Measurements from ENCODE around the gene STOX2. TPM values are rescaled to one million over a fixed set of nuclear protein-coding genes. Genes with fewer than 3 reads are reported as not detected.

Gene STOX2
- total RNA-seq, 1 donor from 2014 or later = 9.4 TPM

- no peak for DNase-seq (ENCODE audit: low spot score)
- intact Hi-C loops (cut with DNase I) = no loop called here
Measured at GRCh38 chr4:183887351-183887750, 17.8 kb upstream of the STOX2 start.

GRCh38 chr4:183888564-183888963, 16.5 kb upstream of the STOX2 start:
- intact Hi-C loops (cut with DNase I) = no loop called here
- DNase-seq (ENCODE audit: low spot score) = no peak

DNA sequence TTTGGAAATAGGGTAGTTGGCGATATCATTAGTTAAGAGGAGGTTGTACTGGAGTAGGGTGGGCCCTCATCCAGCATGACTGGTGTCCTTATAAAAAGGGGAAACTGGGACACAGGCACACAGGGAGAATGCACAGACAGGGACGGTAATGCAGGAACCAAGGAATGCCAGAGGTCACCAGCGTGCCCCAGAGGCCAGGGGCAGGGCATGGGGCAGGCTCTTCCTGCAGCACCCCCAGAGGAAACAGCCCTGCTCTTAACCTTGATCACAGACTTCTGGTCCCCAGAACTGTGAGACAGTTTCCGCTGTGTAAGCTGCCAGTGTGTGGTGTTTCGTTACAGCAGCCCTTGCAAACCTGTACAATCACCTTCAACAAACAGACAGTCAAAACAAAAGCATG, 15.9 kb upstream of the STOX2 start:
- no peak for DNase-seq (ENCODE audit: low spot score)
- intact Hi-C loops (cut with DNase I) = no loop called here

DNA sequence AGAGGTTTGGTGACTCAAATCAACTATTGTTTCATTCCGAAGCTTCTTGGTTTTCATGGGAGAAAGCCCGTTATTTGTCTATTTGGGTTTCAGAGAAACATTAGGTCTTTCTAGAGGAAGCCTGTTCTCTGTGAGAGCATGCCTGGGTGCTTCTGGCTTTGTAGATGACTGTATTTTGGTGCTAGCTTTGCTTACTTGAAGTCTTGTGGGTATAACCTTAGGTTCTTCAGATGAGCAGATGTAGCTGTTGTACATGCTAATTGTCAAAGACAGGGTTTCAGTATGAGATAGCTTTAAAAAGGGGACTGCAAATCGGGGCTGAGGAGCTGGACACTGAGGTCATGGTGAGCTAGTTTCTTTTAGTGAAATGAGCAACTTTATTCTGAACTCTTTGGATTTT, 7.9 kb upstream of the STOX2 start:
- no peak for DNase-seq (ENCODE audit: low spot score)

GRCh38 chr4:183898456-183898855, 6.7 kb upstream of the STOX2 start:
- intact Hi-C loops (cut with DNase I) = no loop called here
- no peak for DNase-seq (ENCODE audit: low spot score)

More for the DNA sequence above, 7.9 kb upstream of the STOX2 start:
- intact Hi-C loops (cut with DNase I) = no loop called here

DNA sequence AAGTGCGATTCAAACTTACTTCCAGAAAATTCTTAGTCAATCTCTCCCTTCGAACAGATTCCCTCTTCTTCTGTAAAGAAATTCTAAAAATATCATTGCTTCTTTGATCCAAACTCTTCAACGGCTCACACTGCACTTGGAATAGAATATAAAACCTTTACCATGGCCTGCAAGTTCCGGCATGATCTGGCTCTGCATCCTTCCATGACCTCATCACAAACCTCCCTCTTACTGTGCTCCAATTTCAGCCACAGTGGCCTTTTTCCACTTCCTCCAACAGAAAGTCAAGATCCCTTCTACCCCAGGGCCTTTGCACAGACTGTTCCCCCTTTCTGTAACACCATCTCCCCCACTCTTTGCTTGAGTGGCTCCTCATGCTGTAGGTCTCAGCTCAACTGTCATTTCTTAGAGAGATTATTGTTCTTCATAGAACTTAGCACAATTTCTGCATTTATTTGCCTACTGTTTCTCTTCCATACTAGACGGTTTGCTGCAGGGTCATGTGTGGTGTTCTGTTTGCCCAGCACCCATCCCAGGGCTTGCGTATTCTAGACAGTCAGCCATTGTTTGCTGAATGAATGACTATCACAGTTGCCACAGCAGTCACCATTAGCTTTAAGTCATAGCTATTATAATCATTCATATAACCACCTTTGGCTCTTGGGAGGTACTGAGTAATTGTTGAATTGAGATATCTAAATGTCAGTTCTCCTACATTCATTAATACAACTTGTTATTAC, 1.9 kb upstream of the STOX2 start:
- no peak for DNase-seq (ENCODE audit: low spot score)
- intact Hi-C loops (cut with DNase I) = no loop called here

GRCh38 chr4:183905593-183906488, 734 bp downstream of the STOX2 start:
- intact Hi-C loops (cut with DNase I) = loop anchor here (1.0 to 2.0 kb wide), 4 partner anchors 30 to 83 kb away; no protein-coding TSS in a partner anchor
- no peak for DNase-seq (ENCODE audit: low spot score)

DNA sequence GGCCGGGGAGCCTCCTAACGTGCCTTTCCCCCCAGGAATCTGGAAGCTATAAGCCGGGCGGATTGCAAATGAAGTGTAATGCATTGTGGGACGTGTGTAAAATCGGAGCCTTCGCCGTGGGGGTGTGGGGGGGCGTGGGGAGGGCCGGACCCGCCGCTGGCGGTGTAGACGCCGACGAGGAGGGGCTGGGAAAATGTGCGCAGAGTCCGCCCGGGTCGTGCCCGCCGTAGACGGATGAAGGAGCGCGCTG, 1.3 kb downstream of the STOX2 start:
- DNase-seq (ENCODE audit: low spot score) = no peak
- intact Hi-C loops (cut with DNase I) = no loop called here

GRCh38 chr4:183906739-183907651, 1.9 kb downstream of the STOX2 start:
- DNase-seq (ENCODE audit: low spot score) = no peak
- intact Hi-C loops (cut with DNase I) = no loop called here

- DNase-seq (ENCODE audit: low spot score) = no peak
- intact Hi-C loops (cut with DNase I) = no loop called here
Measured at GRCh38 chr4:183907871-183908683, 3.0 kb downstream of the STOX2 start.

- intact Hi-C loops (cut with DNase I) = no loop called here
Measured at GRCh38 chr4:183909187-183909586, 4.1 kb downstream of the STOX2 start.

DNA sequence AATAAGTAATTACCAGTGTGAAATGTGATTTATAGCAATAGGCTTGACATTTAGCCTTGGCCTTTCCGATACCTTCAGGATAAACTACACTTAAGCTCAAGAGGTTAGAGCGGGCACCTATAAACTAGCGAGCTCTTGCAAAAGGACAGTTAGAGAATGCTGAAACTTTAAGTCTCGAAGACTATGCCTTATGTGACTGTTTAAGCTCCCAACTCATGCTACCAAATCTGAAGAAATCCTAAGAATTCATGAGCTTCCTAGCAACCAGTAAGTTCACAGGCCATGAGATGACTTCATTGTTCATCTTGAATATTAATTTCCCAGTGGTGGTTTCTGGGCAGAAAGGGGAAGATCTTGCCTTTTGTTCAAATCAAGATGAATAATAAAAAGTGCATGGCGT, 4.7 kb downstream of the STOX2 start:
- DNase-seq (ENCODE audit: low spot score) = no peak
- intact Hi-C loops (cut with DNase I) = no loop called here

More at GRCh38 chr4:183909187-183909586, 4.1 kb downstream of the STOX2 start:
- DNase-seq (ENCODE audit: low spot score) = no peak

DNA sequence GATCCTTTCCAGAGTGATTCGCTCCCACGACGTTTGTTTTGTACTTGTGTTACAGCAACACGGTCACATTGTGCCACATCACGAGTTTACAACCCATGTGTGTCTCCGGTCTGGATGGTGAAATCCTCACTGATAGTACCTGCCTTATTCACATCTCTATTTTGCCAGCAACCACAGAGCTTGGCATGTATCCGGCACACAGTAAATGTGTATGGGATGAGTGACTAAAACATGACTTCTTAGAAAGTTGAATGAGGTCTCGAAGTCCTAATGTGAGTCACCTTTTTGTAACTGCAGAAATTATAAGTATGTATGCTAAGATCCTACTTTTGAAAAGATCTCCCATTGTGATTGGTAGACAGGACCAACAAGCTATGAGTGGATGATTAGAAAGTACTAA, 7.5 kb downstream of the STOX2 start:
- intact Hi-C loops (cut with DNase I) = no loop called here
- DNase-seq (ENCODE audit: low spot score) = no peak

DNA sequence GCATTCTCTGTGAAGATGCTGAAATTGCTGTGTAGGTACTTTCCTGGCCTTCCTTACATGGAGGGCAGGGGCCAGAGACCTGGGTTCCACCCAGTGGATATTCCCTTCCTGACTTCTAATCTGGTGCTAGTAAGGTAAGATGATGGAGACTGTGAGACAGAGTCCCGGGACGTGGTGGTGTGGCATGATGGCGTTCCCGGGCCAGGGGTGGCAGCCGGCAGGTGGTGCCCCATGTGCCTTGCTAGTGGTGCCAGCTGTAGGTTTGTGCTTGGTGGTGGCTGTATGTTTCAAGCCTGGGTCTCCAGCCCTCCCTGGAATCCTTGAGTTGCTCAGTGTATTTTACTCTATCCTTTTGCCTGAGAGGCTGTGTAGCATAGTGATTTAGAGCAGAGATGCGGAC, 10.9 kb downstream of the STOX2 start:
- DNase-seq (ENCODE audit: low spot score) = no peak
- intact Hi-C loops (cut with DNase I) = no loop called here

GRCh38 chr4:183918696-183919095, 13.6 kb downstream of the STOX2 start:
- DNase-seq (ENCODE audit: low spot score) = no peak
- intact Hi-C loops (cut with DNase I) = no loop called here

DNA sequence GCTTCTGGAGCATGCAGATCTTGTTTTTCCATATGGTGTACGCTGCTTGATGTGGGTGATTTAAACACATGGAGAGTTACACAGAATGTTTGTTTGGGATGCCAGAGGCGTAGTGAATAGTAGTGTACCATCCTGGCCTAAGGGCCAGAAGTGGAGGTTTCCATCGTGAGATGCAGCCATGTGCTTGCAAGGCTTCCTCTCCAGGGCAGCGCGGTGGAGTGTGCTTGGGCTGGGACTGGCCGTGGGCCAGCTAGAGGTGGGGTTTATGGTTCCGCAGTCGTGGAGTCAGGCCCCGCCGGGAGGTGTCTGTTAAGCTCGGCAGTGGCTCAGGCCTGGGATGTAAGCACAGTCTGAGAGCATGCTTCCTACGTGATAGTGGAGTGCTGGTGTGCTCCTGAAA, 14.0 kb downstream of the STOX2 start:
- intact Hi-C loops (cut with DNase I) = no loop called here
- peak; percentile 82 for DNase-seq (ENCODE audit: low spot score)

GRCh38 chr4:183920512-183920911, 15.4 kb downstream of the STOX2 start:
- no peak for DNase-seq (ENCODE audit: low spot score)
- intact Hi-C loops (cut with DNase I) = no loop called here

DNA sequence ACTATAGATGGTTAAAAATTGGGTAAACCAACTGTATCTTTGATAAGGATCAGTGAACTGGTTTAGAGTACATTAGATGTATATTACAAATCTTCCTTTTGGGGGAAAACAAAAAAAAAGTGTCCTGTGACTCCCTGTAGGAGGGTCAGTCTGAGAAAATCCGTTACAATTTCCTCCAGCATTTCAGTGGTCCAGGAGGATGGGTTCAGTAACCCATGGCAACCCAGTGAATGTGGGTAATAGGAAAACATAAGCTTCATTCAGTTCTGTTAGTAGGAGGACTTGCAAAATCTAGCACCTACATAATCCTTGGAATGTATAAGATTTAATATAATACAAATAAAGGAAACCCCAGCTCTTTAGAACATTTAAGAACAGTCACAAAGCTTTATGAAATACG, 16.2 kb downstream of the STOX2 start:
- intact Hi-C loops (cut with DNase I) = no loop called here
- DNase-seq (ENCODE audit: low spot score) = no peak

GRCh38 chr4:183924362-183925044, 19.4 kb downstream of the STOX2 start:
- intact Hi-C loops (cut with DNase I) = no loop called here
- DNase-seq (ENCODE audit: low spot score) = no peak

Data from cardiac septum (tissue), 1 donor.